Measurements from ENCODE around the gene CPEB3. TPM values are rescaled to one million over a fixed set of nuclear protein-coding genes. Genes with fewer than 3 reads are reported as not detected.

The CPEB3 gene
- total RNA-seq, 4 donors from 2014 or later, result 4.1 to 6.6 (median 5.2) TPM

DNA sequence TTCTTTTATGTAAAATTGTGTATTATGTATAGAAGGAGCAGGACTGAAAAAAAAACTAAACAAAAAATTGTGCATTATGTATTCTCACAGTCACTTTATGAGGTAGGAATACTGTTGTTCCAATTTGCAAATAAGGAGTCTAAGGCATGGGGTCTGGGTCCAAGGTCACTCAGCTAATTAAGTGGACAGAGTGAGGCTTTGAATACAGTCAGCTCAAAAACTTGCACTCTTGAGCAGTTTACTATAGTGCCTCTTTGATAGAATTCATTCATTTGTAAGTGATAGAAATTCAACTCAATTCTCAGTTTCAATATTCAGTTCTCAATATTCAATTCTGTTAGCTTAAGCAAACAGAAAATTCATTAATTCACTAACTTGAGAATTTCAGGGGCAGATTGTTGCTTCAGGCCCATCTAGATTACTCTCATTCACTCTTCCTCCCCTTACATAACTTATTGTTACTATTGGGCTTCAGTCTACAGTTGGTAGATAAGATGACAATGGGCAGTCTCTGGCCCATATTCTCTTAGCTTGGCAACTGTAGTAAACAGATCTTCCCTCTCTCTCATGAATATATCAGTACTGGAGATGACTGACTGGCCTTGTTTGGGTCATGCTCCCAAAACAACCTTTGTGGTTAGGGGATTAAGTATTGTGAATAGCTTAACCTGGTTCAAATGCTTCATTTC is 280.7 kb downstream of the CPEB3 start:
- TF ChIP-seq, protein P1, sequence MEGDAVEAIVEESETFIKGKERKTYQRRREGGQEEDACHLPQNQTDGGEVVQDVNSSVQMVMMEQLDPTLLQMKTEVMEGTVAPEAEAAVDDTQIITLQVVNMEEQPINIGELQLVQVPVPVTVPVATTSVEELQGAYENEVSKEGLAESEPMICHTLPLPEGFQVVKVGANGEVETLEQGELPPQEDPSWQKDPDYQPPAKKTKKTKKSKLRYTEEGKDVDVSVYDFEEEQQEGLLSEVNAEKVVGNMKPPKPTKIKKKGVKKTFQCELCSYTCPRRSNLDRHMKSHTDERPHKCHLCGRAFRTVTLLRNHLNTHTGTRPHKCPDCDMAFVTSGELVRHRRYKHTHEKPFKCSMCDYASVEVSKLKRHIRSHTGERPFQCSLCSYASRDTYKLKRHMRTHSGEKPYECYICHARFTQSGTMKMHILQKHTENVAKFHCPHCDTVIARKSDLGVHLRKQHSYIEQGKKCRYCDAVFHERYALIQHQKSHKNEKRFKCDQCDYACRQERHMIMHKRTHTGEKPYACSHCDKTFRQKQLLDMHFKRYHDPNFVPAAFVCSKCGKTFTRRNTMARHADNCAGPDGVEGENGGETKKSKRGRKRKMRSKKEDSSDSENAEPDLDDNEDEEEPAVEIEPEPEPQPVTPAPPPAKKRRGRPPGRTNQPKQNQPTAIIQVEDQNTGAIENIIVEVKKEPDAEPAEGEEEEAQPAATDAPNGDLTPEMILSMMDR (IDR thresholded peaks at IDR 0.05; ENCODE audit: low read depth), result no peak

DNA sequence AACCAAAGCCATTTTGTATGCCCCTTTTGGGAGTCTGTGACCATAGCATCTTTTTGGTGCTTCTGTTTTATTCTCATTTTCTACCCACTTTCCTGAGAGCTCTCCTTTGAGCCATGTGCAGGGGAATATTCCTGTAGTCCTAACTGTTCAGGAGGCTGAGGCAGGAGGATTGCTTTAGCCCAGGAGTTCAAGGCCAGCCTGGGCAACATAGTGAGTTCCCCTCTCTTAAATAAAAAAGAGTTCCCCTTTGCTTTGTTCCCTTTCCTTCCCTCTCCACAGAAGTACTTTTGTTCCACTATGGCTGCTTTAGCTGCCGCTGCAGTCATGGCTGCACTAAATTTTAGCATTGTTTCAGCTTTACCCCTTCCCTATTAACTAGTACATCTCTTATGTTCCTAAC is 281.4 kb downstream of the CPEB3 start:
- TF ChIP-seq, protein P1 (IDR thresholded peaks at IDR 0.05; ENCODE audit: low read depth), result no peak

DNA sequence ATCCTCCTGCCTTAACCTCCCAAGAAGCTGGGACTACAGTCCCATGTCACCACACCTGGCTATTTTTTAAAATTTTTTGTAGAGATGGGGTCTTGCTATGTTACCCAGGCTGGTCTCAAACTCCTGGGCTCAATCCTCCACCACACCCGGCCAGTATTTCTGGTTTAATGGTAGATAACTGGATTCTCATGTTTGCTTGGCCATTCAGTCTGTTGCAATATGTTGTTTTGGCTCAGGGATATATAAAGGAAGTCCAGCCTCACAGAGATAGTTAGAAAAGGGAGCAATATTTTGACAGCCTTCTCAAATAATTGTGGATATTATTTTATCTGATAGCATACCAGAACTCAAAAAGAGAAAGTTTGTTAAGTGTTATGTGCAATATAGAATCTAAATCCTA is 284.9 kb downstream of the CPEB3 start:
- TF ChIP-seq, protein P1 (IDR thresholded peaks at IDR 0.05; ENCODE audit: low read depth), result no peak

DNA sequence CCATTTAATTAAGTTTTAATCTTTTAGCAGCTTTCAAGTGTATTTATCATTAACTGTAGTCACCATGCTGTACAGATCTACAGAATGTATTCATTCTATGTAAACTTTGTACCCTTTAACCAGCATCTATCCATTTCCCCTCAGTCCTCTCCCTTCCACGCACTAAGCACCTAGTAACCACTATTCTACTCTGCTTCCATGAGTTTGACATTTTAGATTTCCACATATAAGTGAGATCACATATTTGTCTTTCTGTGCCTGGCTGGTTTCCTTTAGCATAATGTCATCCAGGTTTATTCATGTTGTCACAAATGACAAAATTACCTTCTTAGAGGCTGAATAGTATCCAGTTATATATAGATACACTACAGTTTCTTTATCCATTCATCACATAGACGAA is 287.6 kb downstream of the CPEB3 start:
- TF ChIP-seq, protein P1 (IDR thresholded peaks at IDR 0.05; ENCODE audit: low read depth), result no peak

DNA sequence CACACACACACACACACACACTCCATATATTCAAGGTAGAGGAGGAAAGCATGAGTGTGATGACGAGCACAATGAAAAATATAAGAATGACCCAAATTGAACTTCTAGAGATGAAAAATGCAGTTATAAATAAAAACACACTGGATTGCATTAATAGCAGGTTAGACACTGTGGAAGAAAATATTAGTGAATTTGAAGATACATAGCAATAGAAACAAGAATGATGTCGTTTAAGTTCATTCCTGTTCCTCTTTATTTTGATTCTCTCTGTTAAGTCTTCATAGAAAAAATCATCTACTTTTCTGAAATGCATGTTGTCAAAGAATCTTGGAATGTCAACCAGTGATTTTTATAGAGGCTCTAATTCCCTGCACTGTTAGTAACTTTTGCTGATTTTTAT is 288.9 kb downstream of the CPEB3 start:
- TF ChIP-seq, protein P1 (IDR thresholded peaks at IDR 0.05; ENCODE audit: low read depth), result no peak

DNA sequence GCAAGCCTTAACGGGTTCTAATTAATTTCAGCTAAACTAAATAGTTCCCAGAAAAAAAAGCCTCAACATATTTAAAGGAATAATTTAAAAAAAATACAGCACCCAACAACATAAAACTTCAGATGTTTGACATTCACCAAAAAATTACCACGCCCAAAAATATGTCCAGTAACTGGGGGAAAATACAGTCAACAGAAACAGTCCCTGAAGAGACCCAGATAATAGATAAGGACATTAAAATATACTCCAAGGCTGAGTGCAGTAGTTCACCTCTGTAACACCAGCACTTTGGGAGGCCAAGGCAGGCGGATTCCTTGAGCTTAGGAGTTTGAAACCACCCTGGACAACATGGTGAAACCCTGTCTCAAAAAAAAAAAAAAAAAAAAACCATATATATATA is 289.3 kb downstream of the CPEB3 start:
- TF ChIP-seq, protein P1 (IDR thresholded peaks at IDR 0.05; ENCODE audit: low read depth), result no peak

Small RNAs within 50 kb of the gene (small RNA-seq; reads per million reads assigned to genes)
- gene RF00019, result 0.49 reads per million
- gene RF00402, result not detected
- gene RF00622, result not detected
- not detected for gene RNY3P12

Other genes with a start within 250 kb of the CPEB3 start
- 10 to 100 TPM; 25.2 to 36.2 (median 31.7) TPM for gene MARCHF5, start 89 bp upstream of the CPEB3 start, total RNA-seq